ENCODE measurements around the gene STOM.
A peak's percentile ranks its signal among the peaks of the same experiment; 100 is the strongest.

The STOM gene

DNA sequence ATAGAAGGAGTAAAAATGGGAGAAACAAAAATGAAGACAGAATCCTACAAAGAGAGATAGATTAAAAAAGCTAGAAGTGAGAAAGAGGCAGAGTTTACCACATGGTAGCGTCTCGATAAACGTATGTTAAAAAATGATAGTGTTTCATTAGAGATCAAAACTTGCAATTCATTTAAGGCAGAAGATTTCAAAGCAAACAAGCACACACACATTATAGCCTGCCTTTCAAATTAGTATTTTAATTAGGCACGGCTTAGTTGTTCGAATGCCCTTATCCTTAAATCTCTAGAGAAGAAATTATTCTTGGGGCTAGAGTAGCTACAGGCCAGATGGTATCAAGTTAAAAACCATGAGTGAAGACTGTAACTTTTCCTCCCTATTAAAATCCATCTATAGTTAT, 6.0 kb downstream of the STOM start:
- no peak for DNase-seq (ENCODE audit: insufficient read length, low spot score)
- no peak for FAIRE-seq

DNA sequence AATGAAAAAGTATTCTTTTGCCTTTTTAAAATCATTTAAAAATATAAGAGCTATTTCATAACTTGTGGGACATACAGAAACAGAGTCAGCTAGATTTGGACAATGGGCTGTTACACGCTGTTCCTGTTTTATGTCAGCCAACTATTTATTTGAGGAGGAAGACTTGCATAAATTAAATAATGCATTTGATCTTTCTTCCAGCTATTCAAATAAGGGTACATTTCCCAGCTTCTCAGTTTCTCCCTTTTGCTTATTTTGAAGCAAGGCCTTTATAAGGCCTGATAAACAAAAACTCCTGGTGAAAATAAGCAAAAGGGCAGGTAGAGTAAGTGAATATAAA, 6.5 kb downstream of the STOM start:
- DNase-seq (ENCODE audit: insufficient read length, low spot score) (no peak), FAIRE-seq (no peak)
- TF ChIP-seq PAX5 (IDR thresholded peaks at IDR 0.05; ENCODE audit: insufficient read depth, low read length, severe bottlenecking), result no peak
- TF ChIP-seq SPI1 (IDR thresholded peaks at IDR 0.05; ENCODE audit: low read depth, low read length), result no peak
- TF ChIP-seq POLR2A (IDR thresholded peaks at IDR 0.05; ENCODE audit: low read depth, low read length), result no peak
- TF ChIP-seq TAF1 (IDR thresholded peaks at IDR 0.05; ENCODE audit: low read depth, low read length), result no peak

More for the DNA sequence above, 6.0 kb downstream of the STOM start:
- TF ChIP-seq POLR2AphosphoS5 (IDR thresholded peaks at IDR 0.05; ENCODE audit: low read depth, low read length), result no peak
- no peak for TF ChIP-seq POLR2A (IDR thresholded peaks at IDR 0.05; ENCODE audit: low read depth, low read length)
- TF ChIP-seq SPI1 (IDR thresholded peaks at IDR 0.05; ENCODE audit: low read depth, low read length), result no peak
- no peak for TF ChIP-seq TAF1 (IDR thresholded peaks at IDR 0.05; ENCODE audit: low read depth, low read length)
- no peak for TF ChIP-seq POU2F2 (IDR thresholded peaks at IDR 0.05; ENCODE audit: low read depth, low read length)
- TF ChIP-seq PAX5 (IDR thresholded peaks at IDR 0.05; ENCODE audit: insufficient read depth, low read length, severe bottlenecking), result no peak

GRCh38 chr9:121362813-121363621, 7.0 kb downstream of the STOM start:
- TF ChIP-seq POLR2AphosphoS5 (IDR thresholded peaks at IDR 0.05; ENCODE audit: low read depth, low read length) (no peak), POLR2A (IDR thresholded peaks at IDR 0.05; ENCODE audit: low read depth, low read length) (no peak), POU2F2 (IDR thresholded peaks at IDR 0.05; ENCODE audit: low read depth, low read length) (no peak), PAX5 (IDR thresholded peaks at IDR 0.05; ENCODE audit: insufficient read depth, low read length, severe bottlenecking) (no peak), SPI1 (IDR thresholded peaks at IDR 0.05; ENCODE audit: low read depth, low read length) (no peak), TAF1 (IDR thresholded peaks at IDR 0.05; ENCODE audit: low read depth, low read length) (no peak)
- DNase-seq (ENCODE audit: insufficient read length, low spot score), result no peak
- FAIRE-seq, result no peak

DNA sequence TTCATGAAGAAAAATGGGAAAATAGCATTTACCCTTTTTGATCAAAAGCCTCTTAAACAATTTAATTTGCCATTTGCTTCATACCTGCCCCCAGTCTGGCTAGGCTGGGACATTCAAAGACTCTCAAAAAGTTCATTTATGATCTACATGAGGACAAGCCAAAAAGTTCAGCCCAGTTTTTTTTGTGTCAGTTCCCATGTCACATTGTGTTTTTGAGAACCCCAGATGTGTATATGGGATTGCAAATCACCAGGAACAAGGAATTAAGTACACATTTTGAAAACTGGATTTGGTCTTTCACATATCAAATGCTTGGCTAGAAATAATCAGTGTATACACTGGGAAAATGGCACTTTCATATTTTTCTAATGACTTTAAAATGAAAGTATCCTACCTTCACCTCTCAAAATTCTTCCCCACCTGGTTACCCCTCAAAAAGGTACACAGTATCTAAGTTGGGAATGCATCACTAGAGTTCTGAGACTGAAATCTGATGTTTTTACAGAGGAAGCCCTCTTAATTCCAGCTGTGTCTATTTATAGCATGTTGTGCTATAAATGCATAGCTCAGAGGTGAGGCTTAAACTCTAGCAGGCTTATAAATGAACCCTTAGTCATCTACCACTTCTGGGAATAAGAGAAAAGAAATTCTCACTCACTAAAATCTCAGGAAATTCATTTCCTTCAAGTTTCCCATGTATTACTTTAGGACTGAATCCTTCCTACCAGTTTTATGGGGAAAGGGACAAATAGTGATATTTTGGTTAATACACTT, 9.3 kb downstream of the STOM start:
- FAIRE-seq (no peak), DNase-seq (ENCODE audit: insufficient read length, low spot score) (no peak)
- no peak for TF ChIP-seq POLR2AphosphoS5 (IDR thresholded peaks at IDR 0.05; ENCODE audit: low read depth, low read length)
- no peak for TF ChIP-seq PAX5 (IDR thresholded peaks at IDR 0.05; ENCODE audit: insufficient read depth, low read length, severe bottlenecking)
- no peak for TF ChIP-seq POLR2A (IDR thresholded peaks at IDR 0.05; ENCODE audit: low read depth, low read length)
- TF ChIP-seq SPI1 (IDR thresholded peaks at IDR 0.05; ENCODE audit: low read depth, low read length), result no peak
- TF ChIP-seq POU2F2 (IDR thresholded peaks at IDR 0.05; ENCODE audit: low read depth, low read length), result no peak
- TF ChIP-seq TAF1 (IDR thresholded peaks at IDR 0.05; ENCODE audit: low read depth, low read length), result no peak

- DNase-seq (ENCODE audit: insufficient read length, low spot score), result no peak
- TF ChIP-seq PAX5 (IDR thresholded peaks at IDR 0.05; ENCODE audit: insufficient read depth, low read length, severe bottlenecking) (no peak), SPI1 (IDR thresholded peaks at IDR 0.05; ENCODE audit: low read depth, low read length) (0 out of 2 replicates have a peak, but pooled peaks have one; percentile 11), TAF1 (IDR thresholded peaks at IDR 0.05; ENCODE audit: low read depth, low read length) (no peak)
- FAIRE-seq, result no peak
These were observed 10.4 kb downstream of the STOM start for GRCh38 chr9:121359351-121360294.

DNA sequence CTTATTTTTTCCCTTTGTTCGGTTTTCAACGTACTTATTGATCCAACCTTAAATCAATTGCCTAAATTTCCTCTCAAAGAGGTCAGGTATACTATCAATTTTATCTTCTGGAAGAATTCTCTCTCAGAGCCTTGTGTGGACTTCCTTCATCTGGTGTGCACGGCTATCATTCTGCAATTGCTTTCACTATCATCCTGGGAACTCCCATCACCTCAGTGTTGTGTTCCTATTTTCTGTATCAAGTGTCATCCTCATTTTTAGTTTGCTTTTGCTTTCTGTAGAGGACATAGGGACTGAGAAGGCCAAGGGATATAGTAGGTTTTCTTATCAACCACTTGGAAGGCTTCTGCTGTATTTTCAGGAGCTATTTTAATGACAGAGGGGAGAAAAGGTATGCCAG, 11.3 kb downstream of the STOM start:
- TF ChIP-seq POU2F2 (IDR thresholded peaks at IDR 0.05; ENCODE audit: low read depth, low read length), result no peak
- no peak for TF ChIP-seq SPI1 (IDR thresholded peaks at IDR 0.05; ENCODE audit: low read depth, low read length)
- no peak for TF ChIP-seq POLR2A (IDR thresholded peaks at IDR 0.05; ENCODE audit: low read depth, low read length)
- no peak for TF ChIP-seq PAX5 (IDR thresholded peaks at IDR 0.05; ENCODE audit: insufficient read depth, low read length, severe bottlenecking)
- TF ChIP-seq POLR2AphosphoS5 (IDR thresholded peaks at IDR 0.05; ENCODE audit: low read depth, low read length), result no peak
- TF ChIP-seq TAF1 (IDR thresholded peaks at IDR 0.05; ENCODE audit: low read depth, low read length), result no peak
- FAIRE-seq, result no peak
- no peak for DNase-seq (ENCODE audit: insufficient read length, low spot score)

- no peak for FAIRE-seq
- TF ChIP-seq POLR2AphosphoS5 (IDR thresholded peaks at IDR 0.05; ENCODE audit: low read depth, low read length) (no peak), SPI1 (IDR thresholded peaks at IDR 0.05; ENCODE audit: low read depth, low read length) (no peak), TAF1 (IDR thresholded peaks at IDR 0.05; ENCODE audit: low read depth, low read length) (no peak), PAX5 (IDR thresholded peaks at IDR 0.05; ENCODE audit: insufficient read depth, low read length, severe bottlenecking) (no peak), POU2F2 (IDR thresholded peaks at IDR 0.05; ENCODE audit: low read depth, low read length) (no peak), POLR2A (IDR thresholded peaks at IDR 0.05; ENCODE audit: low read depth, low read length) (no peak)
- DNase-seq (ENCODE audit: insufficient read length, low spot score), result no peak
These were observed 13.0 kb downstream of the STOM start for GRCh38 chr9:121357011-121357410.

DNA sequence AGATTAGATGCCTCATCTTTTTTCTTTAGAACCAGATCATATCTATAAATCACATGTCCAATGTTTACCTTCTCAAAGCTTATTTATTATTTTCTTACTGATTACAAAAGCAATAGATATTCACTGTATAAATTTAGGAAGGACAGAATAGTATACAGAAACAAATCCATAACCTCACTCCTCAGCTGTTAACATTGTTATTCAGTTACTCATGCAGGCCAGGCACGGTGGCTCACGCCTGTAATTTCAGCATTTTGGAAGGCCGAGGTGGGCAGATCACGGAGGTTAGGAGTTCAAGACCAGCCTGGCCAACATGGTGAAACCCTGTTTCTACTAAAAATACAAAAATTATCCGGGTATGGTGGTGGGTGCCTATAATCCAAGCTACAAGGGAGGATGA, 15.3 kb downstream of the STOM start:
- no peak for FAIRE-seq
- no peak for DNase-seq (ENCODE audit: insufficient read length, low spot score)
- TF ChIP-seq POLR2A (IDR thresholded peaks at IDR 0.05; ENCODE audit: low read depth, low read length) (no peak), POU2F2 (IDR thresholded peaks at IDR 0.05; ENCODE audit: low read depth, low read length) (no peak), TAF1 (IDR thresholded peaks at IDR 0.05; ENCODE audit: low read depth, low read length) (no peak), PAX5 (IDR thresholded peaks at IDR 0.05; ENCODE audit: insufficient read depth, low read length, severe bottlenecking) (no peak), SPI1 (IDR thresholded peaks at IDR 0.05; ENCODE audit: low read depth, low read length) (no peak), POLR2AphosphoS5 (IDR thresholded peaks at IDR 0.05; ENCODE audit: low read depth, low read length) (no peak)

DNA sequence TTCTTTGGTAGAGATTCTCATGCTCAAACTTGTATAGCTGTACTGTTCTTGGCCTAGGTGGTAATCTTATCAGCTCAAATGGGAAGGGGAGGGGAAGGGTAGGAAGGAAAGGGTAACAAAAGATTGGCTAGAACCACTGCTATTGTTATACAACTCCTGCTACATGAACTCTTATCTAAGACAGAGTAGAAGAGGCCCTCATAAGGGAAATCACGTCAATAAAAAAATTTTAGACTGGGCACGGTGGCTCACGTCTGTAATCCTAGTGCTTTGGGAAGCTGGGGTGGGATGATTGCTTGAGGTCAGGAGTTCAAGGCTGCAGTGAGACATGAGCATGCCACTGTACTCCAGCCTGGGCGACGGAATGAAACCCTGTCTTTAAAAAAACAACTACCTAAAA, 15.9 kb downstream of the STOM start:
- FAIRE-seq (no peak), DNase-seq (ENCODE audit: insufficient read length, low spot score) (no peak)
- no peak for TF ChIP-seq PAX5 (IDR thresholded peaks at IDR 0.05; ENCODE audit: insufficient read depth, low read length, severe bottlenecking)
- no peak for TF ChIP-seq POLR2A (IDR thresholded peaks at IDR 0.05; ENCODE audit: low read depth, low read length)
- TF ChIP-seq TAF1 (IDR thresholded peaks at IDR 0.05; ENCODE audit: low read depth, low read length), result no peak
- TF ChIP-seq POU2F2 (IDR thresholded peaks at IDR 0.05; ENCODE audit: low read depth, low read length), result no peak
- no peak for TF ChIP-seq SPI1 (IDR thresholded peaks at IDR 0.05; ENCODE audit: low read depth, low read length)
- TF ChIP-seq POLR2AphosphoS5 (IDR thresholded peaks at IDR 0.05; ENCODE audit: low read depth, low read length), result no peak

All from GM12891 (cell line).